ENCODE results near the gene BCHE. TPM values are rescaled to one million over a fixed set of nuclear protein-coding genes. Genes with fewer than 3 reads are reported as not detected.

The BCHE gene
- total and polyA plus RNA-seq, 2 of the 13 experiments (the other 11 are each of a cell fraction or from before 2014, with no cell fraction given): not detected

GRCh38 chr3:165800970-165801369 lies 36.3 kb downstream of the BCHE start (continued):
- TF ChIP-seq ZHX2 (IDR thresholded peaks at IDR 0.05; ENCODE audit: low read depth): no peak
- TF ChIP-seq ZHX2 (CRISPR knock-in tag; IDR thresholded peaks at IDR 0.05; ENCODE audit: borderline replicate concordance): no peak
- no peak for TF ChIP-seq ATF5 (CRISPR knock-in tag; IDR thresholded peaks at IDR 0.05; ENCODE audit: low read depth)
- no peak for TF ChIP-seq PLRG1 (conservative IDR thresholded peaks at IDR 0.05)
- TF ChIP-seq ZNF589 (CRISPR knock-in tag; conservative IDR thresholded peaks at IDR 0.05): no peak
- TF ChIP-seq GATA4 (IDR thresholded peaks at IDR 0.05; ENCODE audit: borderline replicate concordance, low read depth): no peak

GRCh38 chr3:165799026-165799425 lies 38.2 kb downstream of the BCHE start:
- Histone ChIP-seq H3K4me2 (ENCODE audit: low read depth, low read length) (no peak overlapping the region), H4K20me1 (ENCODE audit: insufficient read depth, low read length) (no peaks in the 10 kb centered on the region), H3K9me3 (ENCODE audit: low read length) (no peaks in the 10 kb centered on the region), H3K36me3 (replicated peaks in 1 of 2; ENCODE audit: control insufficient read depth in 1 of 2, insufficient read depth in 2 of 2, low read length in 2 of 2) (no peaks in the 10 kb centered on the region), H3K4me1 (ENCODE audit: insufficient read depth, low read length) (no peaks in the 10 kb centered on the region), H3K27me3 (ENCODE audit: control insufficient read depth in 1 of 2, insufficient read depth in 2 of 2, low read length in 2 of 2) (no peaks in the 10 kb centered on the region), H3K4me3 (replicated peaks in 1 of 3; ENCODE audit: insufficient read depth in 1 of 3, low read depth in 2 of 3, low read length in 3 of 3) (no peak overlapping the region), H2AFZ (ENCODE audit: low read length) (no peak overlapping the region), H3K9ac (ENCODE audit: insufficient read depth, low read depth, low read length) (no peak overlapping the region), H3K27ac (ENCODE audit: extremely low read length, insufficient read depth, low read length) (no peak overlapping the region), H3K79me2 (ENCODE audit: insufficient read depth, low read length) (no peaks in the 10 kb centered on the region)
- no TSS peak for BruUV-seq (replicated peaks)
- no peak for FAIRE-seq
- CTCF ChIA-PET (ENCODE audit: low intra/inter-chr PET ratio, low total read pairs): no interaction called here
- intact Hi-C loops (cut with micrococcal nuclease; ENCODE audit: unreplicated experiment) (no loop called here), in situ Hi-C loops (cut with HindIII; ENCODE audit: extremely low pct_ligation_motif_present, low pct_unique_long_range_greater_than_20kb) (no loop called here)
- DNase-seq (ENCODE audit: low spot score): no peak
- no peak for ATAC-seq
- 45% methylated on average over 1 of the region's 1 CpG for WGBS (ENCODE audit: low lambda C conversion rate)
- POLR2A ChIA-PET: no interaction called here
- no peak for TF ChIP-seq GLI4 (CRISPR knock-in tag; IDR thresholded peaks at IDR 0.05; ENCODE audit: borderline replicate concordance)
- no peak for TF ChIP-seq ZMYM2 (CRISPR knock-in tag; IDR thresholded peaks at IDR 0.05)
- no peak for TF ChIP-seq FOXM1 (CRISPR knock-in tag; IDR thresholded peaks at IDR 0.05)
- TF ChIP-seq MAX (IDR thresholded peaks at IDR 0.05): no peak
- no peak for TF ChIP-seq BCLAF1 (IDR thresholded peaks at IDR 0.05)
- no peak for TF ChIP-seq ZNF772 (CRISPR knock-in tag; IDR thresholded peaks at IDR 0.05)
- TF ChIP-seq RNF219 (CRISPR knock-in tag; IDR thresholded peaks at IDR 0.05): no peak
